Esophagus muscularis mucosa (tissue), 4 donors: ENCODE data around the gene TOR2A. TPM values are rescaled to one million over a fixed set of nuclear protein-coding genes. Genes with fewer than 3 reads are reported as not detected.

Source experiments
- DNase-seq: peaks from one replicate; pipeline ENCODE4 v3.0.0-alpha.2; 2017; ENCODE audit errors: extremely low spot score
- H3K27ac ChIP-seq, 4 donors: fragments of 200-600 bp; sonication (generic); replicated peaks in 1 of 4; 1 replicate in 3 of 4; 2 replicates in 1 of 4; pipeline ENCODE4 v1.5.1; 2016 to 2019; ENCODE audit warnings: mild to moderate bottlenecking in 1 of 4
- H3K27me3 ChIP-seq, 4 donors: fragments of 200-600 bp; sonication (generic); one replicate each; pipeline versions ENCODE4 v1.5.1 to v1.6.0; 2016 to 2019
- H3K36me3 ChIP-seq, 4 donors: fragments of 200-600 bp; sonication (generic); one replicate each; pipeline ENCODE4 v1.5.1; 2016 to 2019
- H3K4me1 ChIP-seq, 4 donors: fragments of 200-600 bp; sonication (generic); one replicate each; pipeline ENCODE4 v1.5.1; 2016 to 2019
- H3K4me3 ChIP-seq, 4 donors: fragments of 200-600 bp; sonication (generic); 1 replicate in 2 of 4; 2 replicates in 2 of 4; pipeline ENCODE4 v1.5.1; 2016 to 2019; ENCODE audit warnings: mild to moderate bottlenecking in 4 of 4, moderate library complexity in 1 of 4
- H3K9me3 ChIP-seq, 4 donors: fragments of 200-600 bp; sonication (generic); 1 replicate in 3 of 4; 2 replicates in 1 of 4; pipeline ENCODE4 v1.5.1; 2016 to 2019
- CTCF ChIP-seq, 3 experiments: fragments of 200-600 bp in 2 of 3; fragments of 450-650 bp in 1 of 3; sonication (generic) in 2 of 3; IDR thresholded peaks; one replicate each; pipeline ENCODE4 v1.5.1; 2017 to 2019; ENCODE audit warnings: antibody characterized with exemption in 3 of 3, mild to moderate bottlenecking in 2 of 3, moderate library complexity in 1 of 3
- EP300 ChIP-seq: sonication (generic); formaldehyde crosslinking; IDR thresholded peaks from one replicate; pipeline ENCODE4 v1.6.1; 2017; ENCODE audit warnings: antibody characterized with exemption
- POLR2A ChIP-seq: fragments of 450-650 bp; IDR thresholded peaks from one replicate; pipeline ENCODE4 v1.6.1; 2017; ENCODE audit warnings: antibody characterized with exemption, moderate library complexity, mild to moderate bottlenecking, low read depth
- POLR2AphosphoS5 ChIP-seq, 2 donors: sonication (generic); formaldehyde crosslinking; IDR thresholded peaks; one replicate each; pipeline ENCODE4 v1.6.1; 2017; ENCODE audit warnings: antibody characterized with exemption in 2 of 2
- WGBS: methylation state at CpG from one replicate; pipeline ENCODE4 v1.1.5; 2018; 5-methylcytosine and 5-hydroxymethylcytosine counted together
- intact Hi-C: fragments of 100-400 bp; cut with DNase I; formaldehyde crosslinking; loops from one replicate; pipeline ENCODE4 v1.15.1; 2023
- total RNA-seq, 4 donors: library from RNA; depleted of rRNA; stranded (reverse); fragments of >200 nt; gene quantifications; one replicate each; pipeline versions ENCODE4 v1.1.0 to v1.2.1, GENCODE V29; 2016

Gene TOR2A
- total RNA-seq, 4 donors from 2014 or later, result 5.4 to 9.2 (median 7.0) TPM

DNA sequence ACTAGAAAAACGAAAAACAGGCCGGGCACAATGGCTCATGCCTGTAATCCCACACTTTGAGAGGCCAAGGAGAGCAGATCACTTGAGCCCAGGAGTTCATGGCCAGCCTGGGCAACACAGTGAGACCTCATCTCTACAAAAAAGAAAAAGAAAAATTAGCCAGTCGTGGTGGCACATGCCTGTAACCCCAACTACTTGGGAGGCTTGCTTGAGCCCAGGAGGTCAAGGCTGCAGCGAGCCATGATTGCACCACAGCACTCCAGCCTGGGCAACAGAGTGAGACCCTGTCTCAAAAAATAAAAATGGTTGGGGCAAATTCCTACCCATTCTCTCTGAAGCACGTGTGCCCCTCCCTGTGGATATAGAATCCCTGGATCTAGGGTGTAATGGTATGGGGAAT is 36.7 kb downstream of the TOR2A start:
- no peak overlapping the region for H3K4me3 ChIP-seq
- H3K4me1 ChIP-seq, result peaks cover 0 to 15% (median 13%) of the 10 kb centered on the region in 4 donors
- WGBS, result 88% methylated on average over 5 of the region's 5 CpGs
- intact Hi-C loops, result no loop called here
- peaks cover 0 to 13% (median 3%) of the 10 kb centered on the region in 4 donors for H3K36me3 ChIP-seq
- TF ChIP-seq EP300 (no peak), CTCF (IDR thresholded peaks at IDR 0.05) (no peak), POLR2A (no peak), POLR2AphosphoS5 (IDR thresholded peaks at IDR 0.05) (no peak)
- H3K9me3 ChIP-seq, result no peaks in the 10 kb centered on the region
- DNase-seq, result no peak
- H3K27me3 ChIP-seq, result peaks cover 0 to under 1% (median 0%) of the 10 kb centered on the region in 4 donors
- peak overlapping the region; percentile 79 to 88 (median 84) for H3K27ac ChIP-seq

- no peak for TF ChIP-seq CTCF (IDR thresholded peaks at IDR 0.05)
- TF ChIP-seq POLR2AphosphoS5 (IDR thresholded peaks at IDR 0.05), result peak in 1 of 2 donors; percentile 12
- no peak for TF ChIP-seq EP300
- no peak for TF ChIP-seq POLR2A
- WGBS, result 83% methylated on average over 4 of the region's 5 CpGs
- intact Hi-C loops, result no loop called here
- no peak for DNase-seq
- H3K9me3 ChIP-seq, result no peaks in the 10 kb centered on the region
- H3K4me1 ChIP-seq, result peaks cover 0 to 15% (median 13%) of the 10 kb centered on the region in 4 donors
- H3K4me3 ChIP-seq, result no peak overlapping the region
- H3K36me3 ChIP-seq, result peaks cover 0 to 21% (median 3%) of the 10 kb centered on the region in 4 donors
- no peaks in the 10 kb centered on the region for H3K27me3 ChIP-seq
- no peak overlapping the region for H3K27ac ChIP-seq
Measured at GRCh38 chr9:127697575-127697974, 37.5 kb downstream of the TOR2A start.

- 81% methylated on average over 9 of the region's 9 CpGs for WGBS
- Histone ChIP-seq H3K4me1 (peaks cover 0 to 15% (median 13%) of the 10 kb centered on the region in 4 donors), H3K4me3 (no peak overlapping the region), H3K36me3 (peaks cover 13 to 44% (median 24%) of the 10 kb centered on the region in 4 donors), H3K27ac (no peak overlapping the region), H3K27me3 (no peaks in the 10 kb centered on the region), H3K9me3 (no peaks in the 10 kb centered on the region)
- DNase-seq, result no peak
- TF ChIP-seq POLR2A, result no peak
- TF ChIP-seq CTCF (IDR thresholded peaks at IDR 0.05), result no peak
- no peak for TF ChIP-seq EP300
- TF ChIP-seq POLR2AphosphoS5 (IDR thresholded peaks at IDR 0.05), result no peak
- intact Hi-C loops, result no loop called here
Measured at GRCh38 chr9:127694890-127695720, 40.0 kb downstream of the TOR2A start.

- Histone ChIP-seq H3K4me3 (no peak overlapping the region), H3K27me3 (no peaks in the 10 kb centered on the region), H3K9me3 (no peaks in the 10 kb centered on the region), H3K27ac (no peak overlapping the region), H3K4me1 (peaks cover 0 to 1% (median under 1%) of the 10 kb centered on the region in 4 donors), H3K36me3 (peaks cover 13 to 58% (median 35%) of the 10 kb centered on the region in 4 donors)
- TF ChIP-seq CTCF (IDR thresholded peaks at IDR 0.05) (no peak), POLR2A (no peak), EP300 (no peak), POLR2AphosphoS5 (IDR thresholded peaks at IDR 0.05) (no peak)
- DNase-seq, result no peak
- intact Hi-C loops, result no loop called here
- 89% methylated on average over 4 of the region's 4 CpGs for WGBS
Measured at GRCh38 chr9:127693697-127694096, 41.4 kb downstream of the TOR2A start.
